Esophagus squamous epithelium (tissue), 5 donors: ENCODE data around the gene TOM1. TPM values are rescaled to one million over a fixed set of nuclear protein-coding genes. Genes with fewer than 3 reads are reported as not detected.
A peak's percentile ranks its signal among the peaks of the same experiment; 100 is the strongest.

Source experiments
- DNase-seq: peaks from one replicate; lab custom pipeline; 2025; lab: John Stamatoyannopoulos, UW
- H3K27ac ChIP-seq, 4 donors: fragments of 200-600 bp; sonication (generic); one replicate each; pipeline ENCODE4 v1.5.1; 2016 to 2019; ENCODE audit warnings: mild to moderate bottlenecking in 1 of 4
- H3K27me3 ChIP-seq, 4 donors: fragments of 200-600 bp; sonication (generic); 1 replicate in 3 of 4; 2 replicates in 1 of 4; pipeline versions ENCODE4 v1.5.1 to v1.6.0; 2017 to 2021; ENCODE audit warnings: antibody characterized with exemption in 1 of 4
- H3K36me3 ChIP-seq, 3 donors: fragments of 200-600 bp; sonication (generic); one replicate each; pipeline ENCODE4 v1.5.1; 2016 to 2019
- H3K4me1 ChIP-seq, 3 donors: fragments of 200-600 bp; sonication (generic); one replicate each; pipeline ENCODE4 v1.5.1; 2017 to 2019
- H3K4me3 ChIP-seq, 4 donors: fragments of 200-600 bp; sonication (generic); 1 replicate in 3 of 4; 2 replicates in 1 of 4; pipeline ENCODE4 v1.5.1; 2016 to 2019; ENCODE audit warnings: mild to moderate bottlenecking in 2 of 4, moderate library complexity in 1 of 4
- H3K9me3 ChIP-seq, 3 donors: fragments of 200-600 bp; sonication (generic); one replicate each; pipeline ENCODE4 v1.5.1; 2016 to 2019
- CTCF ChIP-seq, 6 experiments: fragments of 450-650 bp in 4 of 6; fragments of 200-600 bp in 2 of 6; sonication (generic) in 2 of 6; IDR thresholded peaks; one replicate each; pipeline ENCODE4 v1.5.1; 2016 to 2019; ENCODE audit warnings: antibody characterized with exemption in 6 of 6, mild to moderate bottlenecking in 4 of 6, moderate library complexity in 4 of 6
- POLR2A ChIP-seq, 4 donors: fragments of 450-650 bp; IDR thresholded peaks; one replicate each; pipeline ENCODE4 v1.6.1; 2017; ENCODE audit warnings: antibody characterized with exemption in 4 of 4, mild to moderate bottlenecking in 4 of 4, moderate library complexity in 3 of 4
- WGBS, 2 donors: methylation state at CpG; one replicate each; pipeline ENCODE4 v1.1.5; 2018; 5-methylcytosine and 5-hydroxymethylcytosine counted together
- intact Hi-C: fragments of 100-400 bp; cut with DNase I; formaldehyde crosslinking; loops from one replicate; pipeline ENCODE4 v1.15.0; 2022
- total RNA-seq, 4 donors: library from RNA; depleted of rRNA; stranded (reverse); fragments of >200 nt; gene quantifications; one replicate each; pipeline ENCODE4 v1.1.0, GENCODE V29; 2016
- donor health status: DM: yes; HTN: yes; CAD: no.

Gene TOM1
- total RNA-seq, 4 donors from 2014 or later: 72.1 to 145 (median 106) TPM

- H3K27ac ChIP-seq: peak overlapping the region; percentile 78 to 91 (median 87)
- WGBS, 2 donors: 51 to 61% methylated on average over 11 to 12 of the region's 14 CpGs
- H3K4me3 ChIP-seq: peak overlapping the region in 1 of 4 donors; percentile 2
- H3K27me3 ChIP-seq: no peaks in the 10 kb centered on the region
- intact Hi-C loops: no loop called here
- no peak for TF ChIP-seq CTCF (IDR thresholded peaks at IDR 0.05)
- TF ChIP-seq POLR2A (IDR thresholded peaks at IDR 0.05): no peak
- no peaks in the 10 kb centered on the region for H3K9me3 ChIP-seq
- H3K36me3 ChIP-seq: peaks cover 9 to 21% (median 10%) of the 10 kb centered on the region in 3 donors
- H3K4me1 ChIP-seq: peaks cover 42 to 85% (median 46%) of the 10 kb centered on the region in 3 donors
- no peak for DNase-seq
Measured at GRCh38 chr22:35313311-35314121, 13.8 kb downstream of the TOM1 start.

- no peak for TF ChIP-seq CTCF (IDR thresholded peaks at IDR 0.05)
- no peak for TF ChIP-seq POLR2A (IDR thresholded peaks at IDR 0.05)
- intact Hi-C loops: no loop called here
- Histone ChIP-seq H3K4me3 (peak overlapping the region in 1 of 4 donors; percentile 2), H3K4me1 (peaks cover 42 to 76% (median 43%) of the 10 kb centered on the region in 3 donors), H3K9me3 (no peaks in the 10 kb centered on the region), H3K27me3 (no peaks in the 10 kb centered on the region), H3K36me3 (peaks cover 9 to 30% (median 18%) of the 10 kb centered on the region in 3 donors), H3K27ac (peak overlapping the region; percentile 78 to 91 (median 87))
- WGBS, 2 donors: 61 to 68% methylated on average over 12 to 14 of the region's 16 CpGs
- no peak for DNase-seq
Measured at GRCh38 chr22:35314161-35314942, 14.7 kb downstream of the TOM1 start.

DNA sequence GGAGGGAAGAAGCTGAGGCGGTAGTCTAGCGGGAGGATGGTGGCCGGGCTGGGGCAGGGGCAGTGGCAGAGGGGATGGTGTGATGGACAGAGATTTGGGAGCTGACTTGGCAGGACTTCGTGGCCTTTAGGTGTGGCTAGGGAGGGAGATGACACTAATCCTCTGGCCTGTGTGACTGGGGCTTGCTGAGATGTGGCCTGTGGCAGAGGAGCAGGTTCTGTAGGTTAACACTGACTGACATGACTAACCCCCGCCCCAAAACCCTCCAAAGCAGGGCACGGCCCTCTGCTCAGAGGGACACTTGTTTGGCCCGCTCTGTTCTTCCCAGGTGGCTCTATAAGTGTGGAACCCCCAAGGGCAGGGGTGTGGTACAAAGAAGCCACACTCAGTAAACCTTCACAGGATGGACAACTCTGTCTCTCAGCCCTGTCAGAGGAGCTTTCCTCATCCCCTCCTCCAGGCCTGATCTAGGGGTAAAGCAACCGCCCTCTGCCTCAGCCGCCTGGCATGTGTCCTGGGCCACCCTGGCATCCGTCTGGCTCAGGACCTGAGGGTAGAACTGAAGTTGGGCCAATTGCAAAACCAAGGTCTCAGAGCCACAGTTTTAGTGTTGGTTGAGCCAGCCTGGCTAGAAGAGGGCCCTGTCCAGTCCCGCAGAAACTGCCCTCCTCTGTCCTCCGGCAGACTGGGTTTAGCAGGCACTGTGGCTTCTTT, 15.6 kb downstream of the TOM1 start:
- WGBS, 2 donors: 47 to 72% methylated on average over 6 to 7 of the region's 12 CpGs
- peaks cover 42 to 67% (median 43%) of the 10 kb centered on the region in 3 donors for H3K4me1 ChIP-seq
- H3K9me3 ChIP-seq: no peaks in the 10 kb centered on the region
- H3K27me3 ChIP-seq: no peaks in the 10 kb centered on the region
- peak overlapping the region; percentile 78 to 91 (median 87) for H3K27ac ChIP-seq
- TF ChIP-seq CTCF (IDR thresholded peaks at IDR 0.05) (no peak), POLR2A (IDR thresholded peaks at IDR 0.05) (no peak)
- intact Hi-C loops: no loop called here
- no peak for DNase-seq
- peaks cover 16 to 33% (median 20%) of the 10 kb centered on the region in 3 donors for H3K36me3 ChIP-seq
- peak overlapping the region in 1 of 4 donors; percentile 9 for H3K4me3 ChIP-seq

GRCh38 chr22:35315855-35316745, 16.4 kb downstream of the TOM1 start:
- DNase-seq: no peak
- 56 to 62% methylated on average over 13 to 16 of the region's 27 CpGs for WGBS, 2 donors
- peaks cover 42 to 59% (median 43%) of the 10 kb centered on the region in 3 donors for H3K4me1 ChIP-seq

More at GRCh38 chr22:35315855-35316745, 16.4 kb downstream of the TOM1 start:
- no peaks in the 10 kb centered on the region for H3K27me3 ChIP-seq
- peak overlapping the region in 1 of 4 donors; percentile 9 for H3K4me3 ChIP-seq
- H3K9me3 ChIP-seq: no peaks in the 10 kb centered on the region
- intact Hi-C loops: no loop called here
- peak overlapping the region; percentile 78 to 91 (median 87) for H3K27ac ChIP-seq
- H3K36me3 ChIP-seq: peaks cover 20 to 41% (median 24%) of the 10 kb centered on the region in 3 donors
- TF ChIP-seq POLR2A (IDR thresholded peaks at IDR 0.05): no peak
- TF ChIP-seq CTCF (IDR thresholded peaks at IDR 0.05): peak in 1 of 6 experiments; percentile 6
